ENCODE data around the gene KAT2A. TPM values are rescaled to one million over a fixed set of nuclear protein-coding genes. Genes with fewer than 3 reads are reported as not detected.

The KAT2A gene
- total RNA-seq, 1 donor from 2014 or later = 10.3 TPM

GRCh38 chr17:42127414-42127813 lies 6.2 kb upstream of the KAT2A start:
- FAIRE-seq (no peak), DNase-seq (ENCODE audit: low read depth) (no peak)
- no peak for TF ChIP-seq CTCF (IDR thresholded peaks at IDR 0.05; ENCODE audit: insufficient read depth, low read length, severe bottlenecking)
- H3K36me3 ChIP-seq (ENCODE audit: control insufficient read depth, insufficient read depth, low read length) = peaks cover 32% of the 10 kb centered on the region
- no peaks in the 10 kb centered on the region for H3K27me3 ChIP-seq (ENCODE audit: control insufficient read depth, insufficient read depth, low read length)
- no peak overlapping the region for H3K4me3 ChIP-seq (ENCODE audit: low read depth, low read length)

GRCh38 chr17:42126836-42127235 lies 5.7 kb upstream of the KAT2A start:
- FAIRE-seq = no peak
- H3K36me3 ChIP-seq (ENCODE audit: control insufficient read depth, insufficient read depth, low read length) = peaks cover 32% of the 10 kb centered on the region

GRCh38 chr17:42125565-42125964 lies 4.4 kb upstream of the KAT2A start:
- no peak for TF ChIP-seq CTCF (IDR thresholded peaks at IDR 0.05; ENCODE audit: insufficient read depth, low read length, severe bottlenecking)
- H3K27me3 ChIP-seq (ENCODE audit: control insufficient read depth, insufficient read depth, low read length) = no peaks in the 10 kb centered on the region
- DNase-seq (ENCODE audit: low read depth) (no peak), FAIRE-seq (no peak)
- H3K4me3 ChIP-seq (ENCODE audit: low read depth, low read length) = no peak overlapping the region
- peaks cover 27% of the 10 kb centered on the region for H3K36me3 ChIP-seq (ENCODE audit: control insufficient read depth, insufficient read depth, low read length)

More at GRCh38 chr17:42126836-42127235, 5.7 kb upstream of the KAT2A start:
- no peak for DNase-seq (ENCODE audit: low read depth)
- H3K27me3 ChIP-seq (ENCODE audit: control insufficient read depth, insufficient read depth, low read length) = no peaks in the 10 kb centered on the region
- no peak for TF ChIP-seq CTCF (IDR thresholded peaks at IDR 0.05; ENCODE audit: insufficient read depth, low read length, severe bottlenecking)
- no peak overlapping the region for H3K4me3 ChIP-seq (ENCODE audit: low read depth, low read length)

GRCh38 chr17:42124256-42124655 lies 3.1 kb upstream of the KAT2A start:
- H3K36me3 ChIP-seq (ENCODE audit: control insufficient read depth, insufficient read depth, low read length) = peaks cover 16% of the 10 kb centered on the region
- no peak for TF ChIP-seq CTCF (IDR thresholded peaks at IDR 0.05; ENCODE audit: insufficient read depth, low read length, severe bottlenecking)
- no peaks in the 10 kb centered on the region for H3K27me3 ChIP-seq (ENCODE audit: control insufficient read depth, insufficient read depth, low read length)
- no peak overlapping the region for H3K4me3 ChIP-seq (ENCODE audit: low read depth, low read length)
- DNase-seq (ENCODE audit: low read depth) (no peak), FAIRE-seq (no peak)

- H3K4me3 ChIP-seq (ENCODE audit: low read depth, low read length) = no peak within 1 kb of the TSS
- no peak for TF ChIP-seq CTCF (IDR thresholded peaks at IDR 0.05; ENCODE audit: insufficient read depth, low read length, severe bottlenecking)
- DNase-seq (ENCODE audit: low read depth) (peak; percentile 58), FAIRE-seq (no peak)
- H3K27me3 ChIP-seq (ENCODE audit: control insufficient read depth, insufficient read depth, low read length) = no peaks in the 10 kb centered on the region
- H3K36me3 ChIP-seq (ENCODE audit: control insufficient read depth, insufficient read depth, low read length) = peaks cover 14% of the 10 kb centered on the region
Measured at GRCh38 chr17:42122371-42123303, 1.5 kb upstream of the KAT2A start, which contains the start of gene HSPB9. Gene HSPB9 (plus strand): TSS chr17:42122804. CDS start chr17:42122851, 47 bp downstream.
